Astrocyte of the hippocampus (primary cell): ENCODE results near the gene RAB11FIP4.

Experiments
- DNase-seq: peaks from one replicate; pipeline ENCODE4 v3.0.0; 2011; ENCODE audit warnings: low read depth, low spot score

RAB11FIP4 gene

GRCh38 chr17:31587462-31587861 lies 196.0 kb downstream of the RAB11FIP4 start:
- no peak for DNase-seq
